Lung microvascular endothelial cell (primary cell): ENCODE data around the gene SLC45A1. TPM values are rescaled to one million over a fixed set of nuclear protein-coding genes. Genes with fewer than 3 reads are reported as not detected.
"Not testable (repeated sequence)": the region's sequence is repeated elsewhere in the genome, so short reads cannot be mapped to it uniquely, and the experiment has no call there.

Source experiments
- DNase-seq, 2 donors: peaks; one replicate each; pipeline versions ENCODE4 v3.0.0 to v3.0.0-alpha.2; 2010; ENCODE audit warnings: low read depth in 2 of 2
- total RNA-seq: library from RNA; depleted of rRNA; stranded (reverse); fragments of >200 nt; gene quantifications from 2 replicates; pipeline ENCODE4 v1.2.1, GENCODE V29; 2014

Gene SLC45A1
- total RNA-seq: 0.44 and 1.2 TPM in 2 replicates

GRCh38 chr1:8317647-8318381 lies at the start of gene SLC45A1:
Gene SLC45A1 (plus strand): TSS chr1:8318114. CDS start chr1:8324330, 6,216 bp downstream.
- peak; percentile 65 to 74 for DNase-seq

- no peak for DNase-seq
Measured at GRCh38 chr1:8273036-8273435, 44.9 kb upstream of the SLC45A1 start.

GRCh38 chr1:8274352-8274751 lies 43.6 kb upstream of the SLC45A1 start:
- DNase-seq: no peak

- DNase-seq: no peak
Measured at GRCh38 chr1:8276173-8276914, 41.6 kb upstream of the SLC45A1 start.

- no peak for DNase-seq
Measured at GRCh38 chr1:8276932-8277331, 41.0 kb upstream of the SLC45A1 start.

- DNase-seq: not testable (repeated sequence)
Measured at GRCh38 chr1:8278677-8279076, 39.2 kb upstream of the SLC45A1 start.

DNA sequence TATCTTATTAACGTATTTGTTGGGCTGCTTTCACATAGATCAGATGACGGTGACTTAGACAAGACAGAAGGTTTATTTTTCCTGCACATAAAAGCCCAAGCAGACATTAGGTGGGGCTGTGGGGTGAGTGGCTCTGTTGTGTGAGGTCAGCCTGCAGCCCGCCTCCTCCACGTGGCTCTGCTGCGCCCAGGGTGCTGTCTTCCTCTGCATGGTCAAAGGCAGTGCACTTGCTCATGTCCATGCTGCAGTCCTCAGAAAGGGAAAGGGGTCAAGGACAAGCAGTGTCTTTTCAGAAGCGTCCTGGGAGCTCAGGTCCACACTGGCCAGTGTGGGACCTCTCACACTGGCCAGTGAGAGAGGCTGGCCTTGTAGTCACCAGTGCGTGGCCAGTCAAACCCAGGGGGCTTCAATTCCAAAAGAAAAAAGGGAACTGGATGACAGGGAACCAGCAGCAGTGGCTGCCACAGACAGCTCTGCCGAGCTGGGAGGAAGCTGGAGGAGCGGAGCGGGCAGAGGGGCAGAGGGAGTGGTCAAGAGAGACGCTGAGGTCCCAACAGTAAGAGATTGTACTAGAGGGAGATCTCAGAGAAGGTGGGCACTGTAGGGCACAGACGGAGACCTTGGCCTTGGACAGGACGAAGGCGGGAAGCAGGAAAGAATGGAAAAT lies 35.9 kb upstream of the SLC45A1 start:
- DNase-seq: no peak

- no peak for DNase-seq
Measured at GRCh38 chr1:8283058-8283884, 34.6 kb upstream of the SLC45A1 start.

GRCh38 chr1:8284127-8284526 lies 33.8 kb upstream of the SLC45A1 start:
- no peak for DNase-seq

GRCh38 chr1:8285103-8285502 lies 32.8 kb upstream of the SLC45A1 start:
- no peak for DNase-seq

DNA sequence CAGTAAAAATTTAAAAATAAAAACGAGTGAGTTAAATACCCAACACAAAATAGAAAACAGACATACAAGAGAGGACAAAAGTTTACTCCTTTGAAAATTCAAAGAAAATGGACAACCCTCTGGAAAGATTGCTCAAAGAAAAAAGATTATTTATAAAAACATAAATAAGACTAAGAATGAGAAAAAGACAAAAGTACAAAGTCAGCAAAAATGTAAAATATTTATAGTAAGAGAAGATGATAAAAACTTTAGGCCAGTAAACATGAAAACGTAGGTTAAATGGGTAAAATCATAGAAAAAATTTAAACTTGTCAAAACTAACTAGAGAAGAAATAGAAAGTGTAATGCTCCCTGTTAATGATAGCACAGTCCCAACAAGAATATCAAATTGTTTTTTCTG lies 31.9 kb upstream of the SLC45A1 start:
- DNase-seq: no peak

DNA sequence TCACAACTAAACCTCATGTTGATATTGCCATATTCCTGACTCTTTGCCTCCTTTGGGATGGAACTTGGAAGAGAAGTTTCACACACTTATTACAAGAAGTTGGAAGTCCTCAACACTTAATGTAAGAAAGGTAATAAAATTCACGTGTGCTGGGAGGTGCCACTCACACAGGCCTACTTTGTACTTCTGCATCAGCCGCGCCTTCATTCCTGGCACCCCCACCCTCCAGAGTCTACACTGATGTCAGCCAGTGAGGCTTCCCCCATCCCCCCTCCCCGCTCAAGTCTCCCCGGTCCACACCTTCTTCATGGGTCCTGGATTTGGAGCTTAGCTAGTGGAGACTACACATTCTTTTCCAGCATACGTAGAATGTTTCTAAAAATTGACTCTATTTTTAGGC lies 24.8 kb upstream of the SLC45A1 start:
- DNase-seq: no peak

DNA sequence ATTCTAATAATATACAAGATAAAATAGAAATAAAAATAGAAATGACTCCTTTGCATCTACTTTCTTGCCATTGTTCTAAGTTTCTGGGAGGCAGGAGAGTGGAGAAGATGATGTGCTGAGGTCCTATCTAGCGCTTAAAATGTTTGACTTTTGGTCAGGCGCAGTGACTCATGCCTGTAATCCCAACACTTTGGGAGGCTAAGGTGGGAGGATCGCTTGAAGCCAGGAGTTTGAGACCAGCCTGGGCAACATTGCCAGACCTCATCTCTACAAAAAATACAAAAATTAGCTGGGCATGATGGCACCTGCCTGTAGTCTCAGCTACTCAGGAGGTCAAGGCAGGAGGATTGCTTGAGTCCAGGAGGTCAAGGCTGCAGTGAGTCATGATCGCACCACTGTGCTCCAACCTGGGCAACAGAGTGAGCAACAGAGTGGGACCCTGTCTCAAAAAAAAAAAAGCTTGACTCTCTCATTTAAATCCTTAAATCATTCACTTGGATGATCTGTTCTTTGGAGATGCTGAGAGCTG lies 24.2 kb upstream of the SLC45A1 start:
- DNase-seq: no peak

DNA sequence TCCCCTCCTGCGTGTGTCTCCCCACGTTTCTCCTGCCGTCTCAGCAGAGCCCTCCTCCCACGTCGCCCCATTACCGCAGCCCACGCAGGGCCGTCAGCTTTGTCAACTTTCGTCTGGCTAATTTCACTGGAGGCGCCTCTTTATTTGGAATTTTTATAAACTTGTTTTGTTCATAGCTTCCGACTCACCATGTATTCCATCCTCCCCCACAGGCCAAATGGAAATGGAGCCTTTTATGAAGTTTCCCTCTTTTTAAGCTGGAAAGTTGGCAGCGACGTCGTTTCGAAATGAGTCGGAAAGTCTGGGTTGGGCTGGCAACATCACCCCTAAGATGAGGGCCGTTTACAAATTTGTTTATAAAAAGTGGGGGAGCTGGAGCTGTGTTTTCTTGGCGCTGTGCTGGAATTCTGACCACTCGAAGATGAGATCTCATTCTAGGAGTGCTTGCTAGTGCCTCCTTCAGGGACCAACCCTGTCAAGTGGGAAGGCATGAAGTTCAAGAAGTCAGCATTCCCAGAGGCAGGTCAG lies 23.7 kb upstream of the SLC45A1 start:
- peak in 1 of 2 donors; percentile 45 for DNase-seq

DNA sequence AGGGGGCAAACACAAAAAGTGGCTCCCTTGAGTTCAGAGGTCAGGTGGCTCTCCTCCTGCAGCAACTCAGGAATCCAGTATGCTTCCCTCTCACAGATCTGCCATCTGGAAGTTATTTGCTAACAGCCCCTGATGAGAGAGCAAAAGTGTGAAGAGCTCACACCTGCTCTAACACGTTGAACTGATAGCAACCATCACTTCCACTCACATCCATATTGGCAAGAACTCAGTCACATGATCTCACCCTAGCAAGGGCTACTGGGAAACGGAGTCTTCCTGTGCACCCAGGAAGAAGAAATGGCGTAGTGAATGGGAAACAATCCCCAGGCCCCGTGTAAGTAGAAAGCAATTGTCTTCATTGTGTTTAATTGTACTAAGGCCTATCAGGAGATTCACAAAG lies 20.7 kb upstream of the SLC45A1 start:
- no peak for DNase-seq

GRCh38 chr1:8299963-8300362 lies 18.0 kb upstream of the SLC45A1 start:
- DNase-seq: no peak

- DNase-seq: no peak
Measured at GRCh38 chr1:8302081-8302956, 15.6 kb upstream of the SLC45A1 start.

DNA sequence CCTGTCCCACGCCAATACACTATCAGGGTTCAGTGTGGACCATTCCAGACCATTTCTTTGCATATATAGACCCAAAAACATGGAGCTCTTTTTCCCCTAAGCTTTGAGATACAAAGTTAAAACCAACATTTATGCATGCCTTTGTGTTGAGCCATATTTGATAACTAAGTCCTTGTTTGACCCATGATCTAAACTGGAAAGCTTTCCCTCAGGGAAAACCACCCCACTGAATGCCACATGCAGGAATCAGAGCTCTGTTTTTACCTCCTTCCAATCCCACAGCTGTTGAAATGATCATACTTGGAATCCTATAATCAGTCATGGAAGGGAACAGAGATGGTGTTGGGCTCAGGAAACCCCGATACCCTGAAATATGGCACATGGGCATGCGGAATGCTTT lies 14.8 kb upstream of the SLC45A1 start:
- DNase-seq: no peak

DNA sequence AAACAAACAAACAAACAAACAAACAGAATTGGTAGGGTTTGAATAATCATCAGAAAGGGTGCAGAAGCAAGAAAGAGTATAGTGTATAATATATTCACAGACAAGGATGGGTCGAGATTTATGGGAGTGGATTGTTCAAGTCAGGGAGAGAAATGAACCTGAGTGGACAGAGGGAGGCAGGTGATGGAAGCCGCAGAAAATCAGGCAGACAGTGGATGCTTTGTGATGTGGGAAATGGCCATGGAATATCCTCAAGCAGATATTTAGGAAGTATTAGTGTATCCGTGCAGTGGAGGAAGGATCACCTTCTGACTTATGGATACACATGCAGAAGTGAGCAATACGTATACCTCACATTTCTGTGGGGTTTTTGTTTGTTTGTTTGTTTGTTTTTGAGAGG lies 14.0 kb upstream of the SLC45A1 start:
- no peak for DNase-seq

- no peak for DNase-seq
Measured at GRCh38 chr1:8307628-8308027, 10.3 kb upstream of the SLC45A1 start.
